ENCODE data around the gene FSTL5. TPM values are rescaled to one million over a fixed set of nuclear protein-coding genes. Genes with fewer than 3 reads are reported as not detected.
"Not testable (repeated sequence)": the region's sequence is repeated elsewhere in the genome, so short reads cannot be mapped to it uniquely, and the experiment has no call there.

Gene FSTL5
- total RNA-seq, 1 donor from 2014 or later = not detected

- intact Hi-C loops (cut with DNase I) = no loop called here
- DNase-seq (no peak), ATAC-seq (ENCODE audit: poor library complexity) (no peak)
These were observed 371.8 kb downstream of the FSTL5 start for GRCh38 chr4:161791796-161792556.

- intact Hi-C loops (cut with DNase I) = no loop called here
- ATAC-seq (ENCODE audit: poor library complexity) (no peak), DNase-seq (no peak)
These were observed 396.7 kb downstream of the FSTL5 start for GRCh38 chr4:161767116-161767515.

GRCh38 chr4:161762796-161763195, 401.0 kb downstream of the FSTL5 start:
- intact Hi-C loops (cut with DNase I) = no loop called here
- no peak for DNase-seq
- ATAC-seq (ENCODE audit: poor library complexity) = no peak

GRCh38 chr4:161760008-161760407, 403.8 kb downstream of the FSTL5 start:
- ATAC-seq (ENCODE audit: poor library complexity) (no peak), DNase-seq (no peak)
- intact Hi-C loops (cut with DNase I) = no loop called here

GRCh38 chr4:161758412-161758811, 405.4 kb downstream of the FSTL5 start:
- intact Hi-C loops (cut with DNase I); ATAC-seq (ENCODE audit: poor library complexity); DNase-seq: not testable (repeated sequence)

- ATAC-seq (ENCODE audit: poor library complexity) (no peak), DNase-seq (no peak)
- intact Hi-C loops (cut with DNase I) = no loop called here
These were observed 434.9 kb downstream of the FSTL5 start for GRCh38 chr4:161728929-161729328.

- intact Hi-C loops (cut with DNase I) = no loop called here
- ATAC-seq (ENCODE audit: poor library complexity) (no peak), DNase-seq (no peak)
These were observed 441.9 kb downstream of the FSTL5 start for GRCh38 chr4:161721947-161722346.

- DNase-seq = no peak
- no peak for ATAC-seq (ENCODE audit: poor library complexity)
- intact Hi-C loops (cut with DNase I) = no loop called here
These were observed 446.7 kb downstream of the FSTL5 start for GRCh38 chr4:161717084-161717483.

- no peak for ATAC-seq (ENCODE audit: poor library complexity)
- DNase-seq = no peak
- intact Hi-C loops (cut with DNase I) = no loop called here
These were observed 448.9 kb downstream of the FSTL5 start for GRCh38 chr4:161714931-161715330.

GRCh38 chr4:161714022-161714751, 449.6 kb downstream of the FSTL5 start:
- ATAC-seq (ENCODE audit: poor library complexity) (no peak), DNase-seq (no peak)
- intact Hi-C loops (cut with DNase I) = no loop called here

GRCh38 chr4:161704653-161705052, 459.1 kb downstream of the FSTL5 start:
- intact Hi-C loops (cut with DNase I) = no loop called here
- ATAC-seq (ENCODE audit: poor library complexity) (no peak), DNase-seq (no peak)

- intact Hi-C loops (cut with DNase I) = no loop called here
- ATAC-seq (ENCODE audit: poor library complexity) = no peak
- no peak for DNase-seq
These were observed 459.8 kb downstream of the FSTL5 start for GRCh38 chr4:161704040-161704439.

- intact Hi-C loops (cut with DNase I) = no loop called here
- DNase-seq (no peak), ATAC-seq (ENCODE audit: poor library complexity) (no peak)
These were observed 461.5 kb downstream of the FSTL5 start for GRCh38 chr4:161702287-161702686.

GRCh38 chr4:161696944-161697343, 466.9 kb downstream of the FSTL5 start:
- no peak for ATAC-seq (ENCODE audit: poor library complexity)
- no peak for DNase-seq
- intact Hi-C loops (cut with DNase I) = no loop called here

- no peak for ATAC-seq (ENCODE audit: poor library complexity)
- intact Hi-C loops (cut with DNase I) = no loop called here
- no peak for DNase-seq
These were observed 483.7 kb downstream of the FSTL5 start for GRCh38 chr4:161680146-161680545.

- intact Hi-C loops (cut with DNase I) = no loop called here
- no peak for ATAC-seq (ENCODE audit: poor library complexity)
- DNase-seq = no peak
These were observed 499.1 kb downstream of the FSTL5 start for GRCh38 chr4:161664740-161665139.

GRCh38 chr4:161663844-161664243, 500.0 kb downstream of the FSTL5 start:
- no peak for DNase-seq
- ATAC-seq (ENCODE audit: poor library complexity) = no peak
- intact Hi-C loops (cut with DNase I) = no loop called here

GRCh38 chr4:161658676-161659075, 505.1 kb downstream of the FSTL5 start:
- intact Hi-C loops (cut with DNase I) = no loop called here

GRCh38 chr4:161657616-161658015, 506.2 kb downstream of the FSTL5 start:
- ATAC-seq (ENCODE audit: poor library complexity) (no peak), DNase-seq (no peak)
- intact Hi-C loops (cut with DNase I) = no loop called here

More at GRCh38 chr4:161658676-161659075, 505.1 kb downstream of the FSTL5 start:
- ATAC-seq (ENCODE audit: poor library complexity) (no peak), DNase-seq (no peak)

- DNase-seq = no peak
- intact Hi-C loops (cut with DNase I) = no loop called here
- no peak for ATAC-seq (ENCODE audit: poor library complexity)
These were observed 507.2 kb downstream of the FSTL5 start for GRCh38 chr4:161656594-161656993.

Data from Right ventricle myocardium superior (tissue), 1 donor.